Measurements from ENCODE around the gene ZNF469. TPM values are rescaled to one million over a fixed set of nuclear protein-coding genes. Genes with fewer than 3 reads are reported as not detected.

Gene ZNF469
- total RNA-seq, 1 donor from 2014 or later: under 0.01 TPM

DNA sequence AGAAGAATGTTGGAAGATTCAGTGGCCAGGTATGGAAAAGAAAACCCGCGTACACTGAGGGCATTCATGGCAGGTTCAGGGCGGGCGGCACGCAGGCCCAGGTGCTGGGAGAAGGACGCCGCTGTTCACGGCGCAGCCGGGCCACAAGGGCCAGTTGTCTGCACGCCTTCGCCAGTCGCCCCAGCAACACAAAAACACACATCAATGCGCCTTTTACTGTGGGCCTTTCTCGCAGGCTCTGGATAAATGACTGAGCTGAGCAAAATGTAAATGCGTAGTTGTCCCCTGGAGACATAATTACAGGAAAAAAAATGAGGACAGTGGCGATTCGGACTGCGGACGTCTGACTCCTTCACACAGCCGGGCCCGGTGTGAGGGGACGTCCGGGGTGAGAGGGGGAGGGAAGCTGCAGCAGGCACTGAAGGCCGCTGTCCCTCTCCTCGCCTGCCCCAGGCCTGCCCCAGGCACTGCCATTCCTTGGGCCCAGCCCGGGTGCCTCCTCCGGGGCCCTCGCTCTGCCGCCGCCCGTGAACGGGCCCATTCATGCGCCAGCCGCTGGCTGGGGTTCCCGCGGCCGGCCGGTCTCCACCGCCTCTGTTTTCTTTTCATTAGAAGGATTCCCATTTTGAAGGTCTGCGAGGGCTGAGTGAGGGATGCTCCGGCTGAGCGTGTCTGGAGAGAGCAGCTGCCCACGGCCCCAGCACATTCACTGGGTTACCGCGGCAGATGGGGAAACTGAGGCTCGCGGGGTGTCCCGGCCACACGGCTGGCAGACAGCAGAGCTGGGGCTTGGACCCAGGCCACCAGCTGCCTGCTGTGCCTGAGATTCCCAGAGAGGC is 6.5 kb upstream of the ZNF469 start:
- DNase-seq (ENCODE audit: low read depth) (no peak), FAIRE-seq (no peak)
- no peaks in the 10 kb centered on the region for H3K27me3 ChIP-seq (ENCODE audit: control insufficient read depth, insufficient read depth, low read length)
- H3K36me3 ChIP-seq (ENCODE audit: control insufficient read depth, insufficient read depth, low read length): no peaks in the 10 kb centered on the region
- no peak overlapping the region for H3K4me3 ChIP-seq (ENCODE audit: low read depth, low read length)
- TF ChIP-seq, protein P1, sequence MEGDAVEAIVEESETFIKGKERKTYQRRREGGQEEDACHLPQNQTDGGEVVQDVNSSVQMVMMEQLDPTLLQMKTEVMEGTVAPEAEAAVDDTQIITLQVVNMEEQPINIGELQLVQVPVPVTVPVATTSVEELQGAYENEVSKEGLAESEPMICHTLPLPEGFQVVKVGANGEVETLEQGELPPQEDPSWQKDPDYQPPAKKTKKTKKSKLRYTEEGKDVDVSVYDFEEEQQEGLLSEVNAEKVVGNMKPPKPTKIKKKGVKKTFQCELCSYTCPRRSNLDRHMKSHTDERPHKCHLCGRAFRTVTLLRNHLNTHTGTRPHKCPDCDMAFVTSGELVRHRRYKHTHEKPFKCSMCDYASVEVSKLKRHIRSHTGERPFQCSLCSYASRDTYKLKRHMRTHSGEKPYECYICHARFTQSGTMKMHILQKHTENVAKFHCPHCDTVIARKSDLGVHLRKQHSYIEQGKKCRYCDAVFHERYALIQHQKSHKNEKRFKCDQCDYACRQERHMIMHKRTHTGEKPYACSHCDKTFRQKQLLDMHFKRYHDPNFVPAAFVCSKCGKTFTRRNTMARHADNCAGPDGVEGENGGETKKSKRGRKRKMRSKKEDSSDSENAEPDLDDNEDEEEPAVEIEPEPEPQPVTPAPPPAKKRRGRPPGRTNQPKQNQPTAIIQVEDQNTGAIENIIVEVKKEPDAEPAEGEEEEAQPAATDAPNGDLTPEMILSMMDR (IDR thresholded peaks at IDR 0.05; ENCODE audit: insufficient read depth, low read length, severe bottlenecking): no peak

DNA sequence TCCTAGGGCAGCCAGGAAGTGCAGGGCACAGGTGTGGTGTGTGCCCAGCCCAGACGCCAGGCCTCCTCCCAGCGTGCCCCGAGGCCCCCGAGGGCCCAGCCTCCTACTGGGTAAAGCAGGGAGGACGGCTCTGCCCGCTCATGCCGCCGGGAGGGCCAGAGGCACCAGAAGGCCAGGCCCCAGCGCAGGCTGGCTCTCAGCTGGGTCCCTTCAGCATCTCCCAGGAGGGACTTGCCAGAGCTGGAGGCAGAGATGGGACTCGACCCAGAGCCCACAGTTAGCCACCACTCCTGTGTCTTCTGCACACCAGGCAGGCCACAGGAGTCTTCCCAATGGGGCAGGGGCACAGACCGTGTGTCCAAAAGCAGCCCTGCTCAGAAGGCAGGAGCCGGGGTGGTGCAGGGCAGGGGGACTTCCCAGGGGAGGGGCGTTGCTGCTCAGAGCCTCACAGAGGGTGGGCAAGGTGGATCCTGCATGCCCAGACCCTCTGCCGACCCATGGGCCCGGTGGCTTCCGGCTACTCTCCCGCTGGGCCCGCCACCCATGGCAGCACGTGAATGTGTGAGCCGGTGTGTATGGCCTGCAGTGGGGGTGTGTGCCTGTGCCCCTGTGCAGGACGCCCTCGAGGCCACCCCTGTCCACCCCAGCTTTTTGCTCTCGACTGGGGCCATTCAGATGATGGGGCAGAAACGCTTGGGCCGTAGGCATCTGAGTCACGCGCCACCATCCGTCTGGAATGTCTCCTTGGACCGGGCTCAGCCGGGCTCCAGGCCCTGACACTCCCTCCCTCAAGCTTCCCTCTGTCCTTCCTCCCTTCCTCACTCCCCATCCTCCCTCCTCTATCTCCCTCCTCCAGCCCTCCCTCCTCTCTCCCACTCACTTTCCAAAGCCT is 5.7 kb upstream of the ZNF469 start:
- no peaks in the 10 kb centered on the region for H3K36me3 ChIP-seq (ENCODE audit: control insufficient read depth, insufficient read depth, low read length)
- DNase-seq (ENCODE audit: low read depth): no peak

DNA sequence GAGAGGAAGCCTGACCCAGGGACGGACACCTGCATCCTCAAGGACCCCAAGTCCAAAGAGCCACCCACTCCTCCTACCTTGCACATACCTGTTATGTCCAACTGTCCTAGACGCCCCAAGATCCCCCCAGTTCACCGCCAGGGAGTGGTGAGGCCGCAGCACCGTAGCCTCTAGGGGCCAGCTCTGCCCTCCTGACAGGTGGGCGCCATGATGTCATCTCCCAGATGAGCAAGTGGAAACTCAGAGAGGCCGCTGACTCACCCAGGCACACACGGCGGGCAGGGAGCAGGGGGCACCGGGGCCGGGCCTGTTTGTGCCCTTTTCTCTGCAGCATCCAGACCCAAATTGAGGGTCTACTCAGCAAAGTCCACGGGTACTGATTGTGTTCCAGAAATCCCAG is 4.8 kb upstream of the ZNF469 start:
- TF ChIP-seq, protein P1 (IDR thresholded peaks at IDR 0.05; ENCODE audit: insufficient read depth, low read length, severe bottlenecking): no peak
- peaks cover 3% of the 10 kb centered on the region for H3K27me3 ChIP-seq (ENCODE audit: control insufficient read depth, insufficient read depth, low read length)
- H3K36me3 ChIP-seq (ENCODE audit: control insufficient read depth, insufficient read depth, low read length): no peaks in the 10 kb centered on the region
- H3K4me3 ChIP-seq (ENCODE audit: low read depth, low read length): no peak overlapping the region
- no peak for DNase-seq (ENCODE audit: low read depth)
- FAIRE-seq: no peak

More for the DNA sequence above, 5.7 kb upstream of the ZNF469 start:
- FAIRE-seq: no peak
- Histone ChIP-seq H3K27me3 (ENCODE audit: control insufficient read depth, insufficient read depth, low read length) (no peaks in the 10 kb centered on the region), H3K4me3 (ENCODE audit: low read depth, low read length) (no peak overlapping the region)
- TF ChIP-seq, protein P1 (IDR thresholded peaks at IDR 0.05; ENCODE audit: insufficient read depth, low read length, severe bottlenecking): no peak

DNA sequence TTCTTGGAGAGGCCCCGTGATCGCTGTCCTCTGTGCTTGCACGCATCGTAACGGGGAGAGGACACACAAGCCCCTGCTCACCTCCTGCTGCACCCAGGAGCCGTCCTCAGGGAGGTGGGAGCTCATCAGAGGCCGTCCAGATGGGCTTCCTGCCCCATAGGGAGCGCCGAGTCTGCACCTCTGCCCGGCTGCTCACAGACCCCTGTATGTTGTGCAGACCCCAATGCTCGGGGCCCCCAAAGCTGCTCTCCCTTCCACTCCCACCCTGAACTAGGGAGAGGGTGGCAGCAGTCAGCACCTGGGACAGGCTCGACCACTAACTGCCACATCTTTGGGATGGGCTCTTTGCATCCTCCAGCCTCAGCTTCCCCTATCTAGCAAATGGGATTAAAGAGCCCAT is 4.4 kb upstream of the ZNF469 start:
- H3K27me3 ChIP-seq (ENCODE audit: control insufficient read depth, insufficient read depth, low read length): peaks cover 3% of the 10 kb centered on the region
- no peak overlapping the region for H3K4me3 ChIP-seq (ENCODE audit: low read depth, low read length)
- TF ChIP-seq, protein P1 (IDR thresholded peaks at IDR 0.05; ENCODE audit: insufficient read depth, low read length, severe bottlenecking): no peak
- DNase-seq (ENCODE audit: low read depth) (no peak), FAIRE-seq (no peak)
- H3K36me3 ChIP-seq (ENCODE audit: control insufficient read depth, insufficient read depth, low read length): no peaks in the 10 kb centered on the region

DNA sequence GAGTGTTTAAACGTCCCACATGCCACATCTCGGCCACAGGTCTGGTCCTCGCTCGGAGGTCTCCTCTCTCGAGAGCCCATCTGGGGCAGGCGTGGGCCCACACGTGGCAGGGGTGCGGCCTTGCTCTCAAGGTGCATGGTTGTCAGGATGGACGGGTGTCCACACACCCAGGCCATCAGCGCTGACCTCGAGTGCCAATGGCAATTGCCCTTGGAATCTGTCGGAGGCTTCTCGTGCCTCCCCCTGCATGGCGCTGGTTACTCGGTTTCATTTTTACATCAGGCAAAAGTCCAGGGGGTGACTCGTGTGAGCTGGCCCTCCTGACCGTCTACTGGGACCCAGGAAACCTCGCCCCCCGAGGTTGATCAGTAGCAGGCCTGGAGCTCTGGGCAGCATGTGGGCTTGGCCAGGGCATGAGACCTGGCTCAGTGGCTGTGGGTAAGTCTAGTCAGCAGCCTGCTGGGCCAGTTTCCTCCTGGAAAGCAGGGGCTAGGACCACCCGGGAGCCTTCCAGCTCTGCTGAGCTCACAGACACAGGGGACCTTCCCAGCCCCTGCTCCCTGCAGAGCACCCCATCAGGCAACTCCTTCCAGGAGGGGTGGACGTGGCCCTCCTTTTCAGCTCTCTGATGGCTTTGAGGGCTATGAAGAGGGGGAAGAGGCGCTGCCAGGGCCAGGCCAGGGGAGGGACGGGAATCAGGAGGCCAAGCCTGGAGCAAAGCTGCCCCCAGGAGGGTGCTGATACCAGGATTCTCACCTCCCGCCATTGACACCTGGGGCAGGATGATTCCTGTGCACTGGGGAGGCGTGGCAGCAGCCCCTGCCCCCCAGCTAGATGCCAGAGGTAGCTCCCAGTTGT is 3.7 kb upstream of the ZNF469 start:
- DNase-seq (ENCODE audit: low read depth): no peak
- no peaks in the 10 kb centered on the region for H3K36me3 ChIP-seq (ENCODE audit: control insufficient read depth, insufficient read depth, low read length)
- FAIRE-seq: no peak
- H3K27me3 ChIP-seq (ENCODE audit: control insufficient read depth, insufficient read depth, low read length): peaks cover 6% of the 10 kb centered on the region
- no peak overlapping the region for H3K4me3 ChIP-seq (ENCODE audit: low read depth, low read length)
- TF ChIP-seq, protein P1 (IDR thresholded peaks at IDR 0.05; ENCODE audit: insufficient read depth, low read length, severe bottlenecking): no peak

Measured in bronchial epithelial cell (primary cell).